T-helper 22 cell (primary cell): ENCODE results near the gene UBE2U.

Experiments
- DNase-seq: peaks from one replicate; pipeline ENCODE4 v3.0.0-alpha.2; 2020; ENCODE audit warnings: low read depth

The UBE2U gene

DNA sequence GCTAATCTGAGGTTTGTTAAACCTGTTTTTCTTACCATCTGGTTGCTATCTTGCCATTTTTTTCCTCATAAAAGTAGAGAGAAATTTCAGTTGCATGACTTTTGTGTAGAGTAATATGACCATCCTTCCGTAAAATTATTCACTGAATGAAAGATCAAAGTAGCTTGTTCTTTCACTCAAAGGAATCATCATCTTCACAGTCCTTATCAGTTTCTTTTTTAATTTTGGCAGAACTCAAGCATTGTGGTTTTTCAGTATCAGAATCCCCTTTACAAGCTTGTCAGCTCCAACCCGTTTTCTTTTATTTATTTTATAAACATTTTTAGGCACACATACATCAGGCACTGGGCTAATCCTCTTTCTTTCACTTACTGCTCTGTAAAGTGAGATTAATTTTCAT is 91.7 kb downstream of the UBE2U start:
- no peak for DNase-seq

DNA sequence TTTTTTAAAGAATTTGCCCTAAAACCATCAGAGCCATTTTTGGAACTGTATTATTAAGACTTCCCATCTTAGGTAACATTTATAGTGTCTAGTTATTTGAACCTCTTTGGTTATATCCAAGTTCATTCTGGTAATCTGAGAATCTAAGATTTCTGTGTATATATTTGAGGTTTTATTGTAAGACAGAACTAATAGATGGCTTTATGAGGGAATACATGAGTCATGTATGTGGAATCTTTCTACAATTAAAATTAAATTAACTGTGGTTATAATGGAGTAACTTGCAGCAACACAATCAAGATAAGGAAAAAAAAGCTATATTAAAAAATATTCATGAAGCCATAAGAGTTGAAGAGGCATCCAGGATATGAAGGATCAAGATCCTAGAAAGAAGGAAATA is 92.1 kb downstream of the UBE2U start:
- DNase-seq, result no peak

DNA sequence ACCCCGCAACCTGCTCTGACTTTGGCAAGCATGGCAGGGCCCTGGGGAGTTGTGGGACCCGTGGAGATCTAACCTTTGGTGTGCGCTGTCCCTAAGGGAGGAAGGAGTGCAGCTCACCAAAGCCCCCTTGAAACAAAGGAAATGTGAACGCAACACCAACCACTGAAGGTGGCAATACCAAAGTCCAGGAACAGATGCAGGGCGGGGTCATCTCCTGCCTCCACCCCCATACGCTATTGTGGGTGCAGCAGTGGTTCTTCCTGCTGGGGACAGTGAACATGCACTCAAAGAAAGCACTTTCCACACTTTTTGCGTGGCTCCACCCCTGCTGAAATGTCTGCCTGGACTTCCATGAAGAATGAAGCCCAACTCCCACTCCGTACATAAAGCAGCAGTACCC is 93.0 kb downstream of the UBE2U start:
- DNase-seq, result no peak

DNA sequence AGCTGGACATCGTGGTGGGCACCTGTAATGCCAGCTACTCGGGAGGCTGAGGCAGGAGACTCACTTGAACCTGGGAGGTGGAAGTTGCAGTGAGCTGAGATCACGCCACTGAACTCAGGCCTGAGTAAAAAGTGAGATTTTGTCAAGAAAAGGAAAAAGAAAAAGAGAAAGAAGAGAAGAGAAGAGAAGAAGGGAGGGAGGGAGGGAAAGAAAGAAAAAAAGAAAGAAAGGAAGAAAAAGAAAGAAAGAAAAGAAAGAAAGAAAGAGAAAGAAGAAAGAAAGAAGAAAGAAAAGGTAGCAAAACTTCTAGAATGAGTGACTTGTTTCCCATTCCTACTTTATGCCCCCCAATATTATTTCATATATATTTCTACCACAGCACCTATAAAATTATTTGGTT is 98.8 kb downstream of the UBE2U start:
- no peak for DNase-seq

DNA sequence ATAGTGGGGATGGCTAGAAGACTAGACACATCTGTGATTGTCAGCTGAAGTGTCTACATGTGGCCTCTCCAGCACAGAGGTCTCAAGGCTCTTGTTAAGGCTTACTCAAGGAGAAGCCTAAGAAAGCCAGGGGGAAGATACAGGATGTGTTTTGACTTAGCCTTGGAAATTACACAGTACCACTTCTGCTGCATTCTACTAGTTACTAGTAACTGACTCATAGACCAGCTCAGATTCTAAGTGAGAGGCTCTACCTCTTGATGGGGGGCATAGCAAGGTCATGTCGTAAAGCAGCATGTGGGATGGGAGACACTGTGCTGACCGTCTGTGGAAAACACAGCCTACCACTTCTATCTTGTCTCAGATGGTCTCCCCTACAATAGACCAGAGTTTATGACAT is 99.5 kb downstream of the UBE2U start:
- no peak for DNase-seq

DNA sequence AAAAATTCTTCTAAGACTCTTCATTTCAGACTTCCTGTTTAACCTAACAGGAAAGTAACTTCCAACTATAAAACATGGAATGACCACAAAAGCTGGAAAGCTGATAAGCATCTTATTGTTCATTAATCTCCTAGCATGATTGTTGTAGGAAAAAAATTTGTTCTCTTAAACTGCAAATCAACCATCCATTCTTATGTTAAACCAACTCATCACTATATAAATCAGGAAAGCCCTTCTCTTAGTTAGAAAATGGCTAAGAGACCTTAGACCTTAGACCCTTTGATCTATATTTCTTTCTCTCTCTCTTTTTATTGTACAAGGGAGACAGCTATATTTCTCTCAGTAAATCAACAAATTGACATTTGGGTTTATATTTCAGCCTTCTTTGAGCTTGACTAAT is 101.4 kb downstream of the UBE2U start:
- no peak for DNase-seq

DNA sequence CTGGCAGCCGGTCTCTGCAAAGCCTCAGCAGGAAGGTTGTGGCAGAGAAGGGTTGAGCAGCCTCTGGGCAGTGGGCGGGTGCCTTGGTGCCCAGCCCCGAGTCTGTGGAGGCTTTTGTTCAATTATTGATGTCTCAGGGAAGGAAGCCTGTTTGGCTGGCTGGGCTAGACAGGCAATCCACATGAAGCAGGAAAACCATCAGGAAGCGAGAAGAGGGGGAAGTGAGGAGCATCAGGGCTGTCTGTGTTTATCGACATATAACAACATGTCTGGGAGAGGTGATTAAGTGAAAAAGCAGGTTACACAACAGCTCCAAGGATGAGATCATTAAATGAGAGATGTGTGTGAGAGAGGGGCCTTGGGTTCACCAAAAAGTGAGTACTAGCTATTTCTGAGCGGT is 105.4 kb downstream of the UBE2U start:
- DNase-seq, result no peak

DNA sequence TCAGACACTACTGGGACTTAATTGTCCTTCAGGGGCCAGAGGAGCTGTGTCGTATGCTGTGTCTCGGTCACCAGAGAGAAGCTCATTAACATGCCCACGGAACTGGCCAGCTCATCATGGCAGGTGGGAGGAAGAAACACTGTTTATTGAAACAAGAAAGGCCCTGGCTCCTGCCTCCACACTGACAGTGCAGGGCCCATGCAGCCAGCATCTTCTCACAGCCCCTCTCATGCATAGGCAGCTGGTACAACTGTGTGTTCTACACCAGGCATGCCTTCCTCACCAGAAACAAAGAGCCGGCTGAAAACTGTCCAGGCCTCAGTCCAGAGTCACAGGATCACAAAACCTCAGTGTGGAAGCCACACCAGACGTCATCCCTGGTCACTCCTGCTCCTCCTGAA is 106.0 kb downstream of the UBE2U start:
- no peak for DNase-seq

DNA sequence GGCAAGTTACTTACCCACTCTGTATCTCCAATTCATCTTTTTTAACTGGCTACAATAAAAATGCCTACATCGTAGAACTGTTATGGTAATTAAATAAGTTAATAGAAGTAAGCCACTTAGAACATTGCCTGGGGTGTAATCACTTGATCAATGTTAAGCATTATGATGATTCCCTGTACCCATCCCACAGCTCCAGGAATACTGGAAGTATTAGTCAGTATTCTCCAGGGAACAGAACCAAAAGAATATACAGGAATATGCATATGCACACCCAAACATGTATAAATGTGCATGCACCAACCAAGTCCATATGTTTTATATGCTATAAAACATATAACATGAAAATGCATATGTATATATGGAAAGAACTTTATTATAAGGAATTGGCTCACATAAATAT is 107.3 kb downstream of the UBE2U start:
- DNase-seq, result no peak

DNA sequence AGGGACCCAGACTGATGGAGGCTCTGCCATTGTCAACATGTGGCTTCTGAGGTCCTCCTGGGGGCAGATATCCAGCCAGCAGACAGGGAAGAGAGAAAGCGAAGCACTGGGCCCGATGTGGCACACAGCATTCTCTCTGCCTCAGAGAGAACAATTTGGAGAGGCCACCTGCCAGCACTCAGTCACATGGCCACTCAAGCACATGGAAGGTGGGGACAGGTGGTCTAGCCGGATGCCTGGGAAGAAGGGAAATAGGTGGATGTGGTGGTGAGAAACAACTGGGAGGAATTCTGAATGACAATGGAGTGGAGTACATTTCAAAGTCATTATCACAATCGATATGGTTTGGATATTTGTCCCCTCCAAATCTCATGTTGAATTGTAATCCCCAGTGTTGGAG is 109.0 kb downstream of the UBE2U start:
- no peak for DNase-seq

DNA sequence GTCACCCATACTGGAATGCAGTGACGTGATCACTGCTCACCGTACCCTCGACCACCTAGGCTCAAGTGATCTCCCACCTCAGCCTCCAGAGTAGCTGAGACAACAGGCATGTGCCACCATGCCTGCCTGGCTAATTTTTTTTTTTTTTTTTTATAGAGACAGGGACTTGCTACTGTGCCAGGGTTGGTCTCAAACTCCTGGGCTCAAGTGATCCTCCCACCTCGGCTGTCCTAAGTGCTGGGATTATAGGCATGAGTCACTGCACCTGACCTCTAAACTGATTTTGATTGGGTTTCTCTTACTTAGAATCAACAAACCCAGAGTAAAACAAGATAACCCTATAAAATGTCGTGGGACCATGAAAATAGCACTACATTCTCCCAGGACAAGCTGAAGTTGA is 112.0 kb downstream of the UBE2U start:
- no peak for DNase-seq
